ENCODE measurements around the gene DYNC2H1. TPM values are rescaled to one million over a fixed set of nuclear protein-coding genes. Genes with fewer than 3 reads are reported as not detected.

Gene DYNC2H1
- total RNA-seq: 1 to 10 TPM; 2.8 to 3.2 TPM
- 2.8 TPM for polyA plus RNA-seq (2013, experiment 1 of 2)
- polyA plus RNA-seq (2013, experiment 2 of 2): 2.8 TPM
- total RNA-seq: 4.0 to 38.7 (median 13.2) reads per million in 172 experiments

- Histone ChIP-seq H3K27ac (ENCODE audit: low read depth in 1 of 2, low read length in 2 of 2) (peak within 1 kb of the TSS; percentile 36 to 47), H3K4me3 (ENCODE audit: low read length) (peak within 1 kb of the TSS; percentile 67), H3K9me3 (ENCODE audit: control insufficient read depth in 1 of 2, insufficient read depth in 1 of 2, low read length in 2 of 2) (no peaks in the 10 kb centered on the region), H3K27me3 (ENCODE audit: control insufficient read depth in 1 of 2, insufficient read depth in 2 of 2, low read length in 2 of 2) (no peaks in the 10 kb centered on the region), H3K36me3 (ENCODE audit: insufficient read depth, low read length) (no peaks in the 10 kb centered on the region), H3K4me1 (ENCODE audit: insufficient read depth, low read length) (peaks cover 12% of the 10 kb centered on the region)
- intact Hi-C loops (cut with DNase I, micrococcal nuclease): loop anchor here (1.0 to 10.0 kb wide), 2 partner anchors 17 to 844 kb away; partner anchors contain the start of gene DCUN1D5 (in 2 of the 2)
- DNase-seq (peak; percentile 74 to 95 (median 83)), ATAC-seq (ENCODE audit: poor library complexity) (peak; percentile 91)
- H3K9me3 Mint-ChIP-seq: no peaks in the 10 kb centered on the region
- peak within 1 kb of the TSS; percentile 78 for H3K27ac Mint-ChIP-seq
- peak; percentile 57 for TF ChIP-seq CTCF (IDR thresholded peaks at IDR 0.05)
- peaks cover 10% of the 10 kb centered on the region for H3K4me1 Mint-ChIP-seq (ENCODE audit: low read depth)
- CTCF ChIA-PET: interaction anchor here (0.7 to 2.6 kb wide), 10 partner anchors 9 to 40 kb away, joined by 3 to 25 read pairs (median 4); partner anchors contain the start of gene DCUN1D5
- H3K27me3 Mint-ChIP-seq: peaks cover 7% of the 10 kb centered on the region
- peak within 1 kb of the TSS; percentile 93 for H3K4me3 Mint-ChIP-seq
- peaks cover 8% of the 10 kb centered on the region for H3K36me3 Mint-ChIP-seq (ENCODE audit: low read depth)
- POLR2A ChIA-PET: interaction anchor here (1.1 to 3.7 kb wide), 7 partner anchors 9 to 1597 kb away, joined by 3 to 90 read pairs (median 4); partner anchors contain the start of genes CEP126 and DCUN1D5
Measured at GRCh38 chr11:103108933-103109817, at the start of gene DYNC2H1. Gene DYNC2H1, plus strand, starts transcription at chr11:103109426. Its CDS starts 149 bp downstream, at chr11:103109575.

- H3K9me3 Mint-ChIP-seq: no peaks in the 10 kb centered on the region
Measured at GRCh38 chr11:103061656-103062055, 47.6 kb upstream of the DYNC2H1 start.

More at GRCh38 chr11:103061656-103062055, 47.6 kb upstream of the DYNC2H1 start:
- H3K9me3 ChIP-seq (ENCODE audit: control insufficient read depth in 1 of 2, insufficient read depth in 1 of 2, low read length in 2 of 2): no peaks in the 10 kb centered on the region
- H3K4me3 ChIP-seq (ENCODE audit: low read length): no peak overlapping the region
- H3K4me1 ChIP-seq (ENCODE audit: insufficient read depth, low read length): no peaks in the 10 kb centered on the region
- no peak overlapping the region for H3K27ac ChIP-seq (ENCODE audit: low read depth in 1 of 2, low read length in 2 of 2)
- intact Hi-C loops (cut with DNase I, micrococcal nuclease): no loop called here
- ATAC-seq (ENCODE audit: poor library complexity): no peak
- no peak for DNase-seq
- H3K27me3 ChIP-seq (ENCODE audit: control insufficient read depth in 1 of 2, insufficient read depth in 2 of 2, low read length in 2 of 2): no peaks in the 10 kb centered on the region
- Mint-ChIP-seq H3K4me1 (ENCODE audit: low read depth) (peaks cover 1% of the 10 kb centered on the region), H3K27me3 (no peaks in the 10 kb centered on the region), H3K27ac (no peak overlapping the region), H3K36me3 (ENCODE audit: low read depth) (peaks cover 52% of the 10 kb centered on the region), H3K4me3 (no peak overlapping the region)
- peaks cover 45% of the 10 kb centered on the region for H3K36me3 ChIP-seq (ENCODE audit: insufficient read depth, low read length)
- POLR2A ChIA-PET: no interaction called here
- CTCF ChIA-PET: interaction anchor here (0.7 kb wide), 2 partner anchors 610 to 794 kb away, joined by 3 read pairs; no protein-coding TSS in a partner anchor
- no peak for TF ChIP-seq CTCF (IDR thresholded peaks at IDR 0.05)

All from CD4-positive, alpha-beta T cell (primary cell).